Measurements from ENCODE around the gene C1orf116.

C1orf116 gene

GRCh38 chr1:207050480-207051190 is 18.1 kb upstream of the C1orf116 start:
- TF ChIP-seq CTCF (IDR thresholded peaks at IDR 0.05; ENCODE audit: poor library complexity, severe bottlenecking), result no peak
- peak overlapping the region; percentile 86 for H3K4me3 ChIP-seq (ENCODE audit: severe bottlenecking)
- no peaks in the 10 kb centered on the region for H3K9me3 ChIP-seq (ENCODE audit: severe bottlenecking)
- peak; percentile 48 for ATAC-seq (ENCODE audit: low read depth)
- peaks cover 41% of the 10 kb centered on the region for H3K36me3 ChIP-seq (ENCODE audit: low read depth)
- H3K27ac ChIP-seq (ENCODE audit: poor library complexity, severe bottlenecking), result peak overlapping the region; percentile 81
- no peaks in the 10 kb centered on the region for H3K27me3 ChIP-seq (ENCODE audit: insufficient read depth, poor library complexity, severe bottlenecking)
- DNase-seq (ENCODE audit: low spot score), result peak; percentile 89
- peaks cover 33% of the 10 kb centered on the region for H3K4me1 ChIP-seq (ENCODE audit: insufficient read depth, poor library complexity, severe bottlenecking)

GRCh38 chr1:207049974-207050391 is 17.4 kb upstream of the C1orf116 start:
- DNase-seq (ENCODE audit: low spot score), result no peak
- no peaks in the 10 kb centered on the region for H3K9me3 ChIP-seq (ENCODE audit: severe bottlenecking)
- peak; percentile 93 for TF ChIP-seq CTCF (IDR thresholded peaks at IDR 0.05; ENCODE audit: poor library complexity, severe bottlenecking)
- no peak for ATAC-seq (ENCODE audit: low read depth)
- H3K27ac ChIP-seq (ENCODE audit: poor library complexity, severe bottlenecking), result peak overlapping the region; percentile 81
- peak overlapping the region; percentile 86 for H3K4me3 ChIP-seq (ENCODE audit: severe bottlenecking)
- peaks cover 45% of the 10 kb centered on the region for H3K36me3 ChIP-seq (ENCODE audit: low read depth)
- no peaks in the 10 kb centered on the region for H3K27me3 ChIP-seq (ENCODE audit: insufficient read depth, poor library complexity, severe bottlenecking)
- H3K4me1 ChIP-seq (ENCODE audit: insufficient read depth, poor library complexity, severe bottlenecking), result peaks cover 38% of the 10 kb centered on the region

- peak overlapping the region; percentile 86 for H3K4me3 ChIP-seq (ENCODE audit: severe bottlenecking)
- H3K36me3 ChIP-seq (ENCODE audit: low read depth), result peaks cover 50% of the 10 kb centered on the region
- H3K27ac ChIP-seq (ENCODE audit: poor library complexity, severe bottlenecking), result peak overlapping the region; percentile 81
- no peak for TF ChIP-seq CTCF (IDR thresholded peaks at IDR 0.05; ENCODE audit: poor library complexity, severe bottlenecking)
- no peaks in the 10 kb centered on the region for H3K9me3 ChIP-seq (ENCODE audit: severe bottlenecking)
- ATAC-seq (ENCODE audit: low read depth), result no peak
- DNase-seq (ENCODE audit: low spot score), result no peak
- no peaks in the 10 kb centered on the region for H3K27me3 ChIP-seq (ENCODE audit: insufficient read depth, poor library complexity, severe bottlenecking)
- H3K4me1 ChIP-seq (ENCODE audit: insufficient read depth, poor library complexity, severe bottlenecking), result peaks cover 38% of the 10 kb centered on the region
Measured at GRCh38 chr1:207049514-207049913, 17.0 kb upstream of the C1orf116 start.

GRCh38 chr1:207049054-207049453 is 16.5 kb upstream of the C1orf116 start:
- DNase-seq (ENCODE audit: low spot score) (no peak), ATAC-seq (ENCODE audit: low read depth) (no peak)
- TF ChIP-seq CTCF (IDR thresholded peaks at IDR 0.05; ENCODE audit: poor library complexity, severe bottlenecking), result no peak
- H3K36me3 ChIP-seq (ENCODE audit: low read depth), result peaks cover 52% of the 10 kb centered on the region
- H3K4me1 ChIP-seq (ENCODE audit: insufficient read depth, poor library complexity, severe bottlenecking), result peaks cover 38% of the 10 kb centered on the region
- H3K27me3 ChIP-seq (ENCODE audit: insufficient read depth, poor library complexity, severe bottlenecking), result no peaks in the 10 kb centered on the region
- H3K9me3 ChIP-seq (ENCODE audit: severe bottlenecking), result no peaks in the 10 kb centered on the region
- no peak overlapping the region for H3K4me3 ChIP-seq (ENCODE audit: severe bottlenecking)
- peak overlapping the region; percentile 81 for H3K27ac ChIP-seq (ENCODE audit: poor library complexity, severe bottlenecking)

GRCh38 chr1:207048041-207048440 is 15.5 kb upstream of the C1orf116 start:
- Histone ChIP-seq H3K27ac (ENCODE audit: poor library complexity, severe bottlenecking) (peak overlapping the region; percentile 3), H3K27me3 (ENCODE audit: insufficient read depth, poor library complexity, severe bottlenecking) (no peaks in the 10 kb centered on the region), H3K9me3 (ENCODE audit: severe bottlenecking) (no peaks in the 10 kb centered on the region), H3K4me3 (ENCODE audit: severe bottlenecking) (no peak overlapping the region), H3K36me3 (ENCODE audit: low read depth) (peaks cover 61% of the 10 kb centered on the region), H3K4me1 (ENCODE audit: insufficient read depth, poor library complexity, severe bottlenecking) (peaks cover 38% of the 10 kb centered on the region)
- ATAC-seq (ENCODE audit: low read depth), result no peak
- no peak for TF ChIP-seq CTCF (IDR thresholded peaks at IDR 0.05; ENCODE audit: poor library complexity, severe bottlenecking)
- DNase-seq (ENCODE audit: low spot score), result no peak
